ENCODE data around the gene UCMA. TPM values are rescaled to one million over a fixed set of nuclear protein-coding genes. Genes with fewer than 3 reads are reported as not detected.
"Not testable (repeated sequence)": the region's sequence is repeated elsewhere in the genome, so short reads cannot be mapped to it uniquely, and the experiment has no call there.

UCMA gene
- total RNA-seq, 1 donor from 2014 or later = not detected

DNA sequence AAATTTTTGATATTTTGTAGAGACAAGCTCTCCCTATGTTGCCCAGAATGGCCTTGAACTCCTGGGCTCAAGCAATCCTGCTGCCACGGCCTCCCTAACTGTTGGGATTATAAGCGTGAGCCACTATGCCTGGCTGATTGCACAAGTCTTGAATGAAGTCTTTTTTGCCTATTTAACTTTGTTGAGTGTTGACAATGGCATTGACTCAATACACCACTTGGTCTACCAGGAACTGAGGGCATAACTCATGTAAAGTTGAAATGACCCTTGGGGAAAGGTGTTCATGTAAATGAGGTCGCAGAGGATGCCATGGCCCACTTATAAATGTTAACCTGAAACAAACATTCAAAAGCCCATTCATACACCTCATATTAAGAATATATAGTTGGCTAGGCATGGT lies 7.4 kb upstream of the UCMA start:
- no peaks in the 10 kb centered on the region for H3K9me3 Mint-ChIP-seq (ENCODE audit: unreplicated experiment)

GRCh38 chr10:13239923-13240322 lies 5.7 kb upstream of the UCMA start:
- no peaks in the 10 kb centered on the region for H3K36me3 Mint-ChIP-seq (ENCODE audit: low read depth, unreplicated experiment)
- TF ChIP-seq, protein P1, sequence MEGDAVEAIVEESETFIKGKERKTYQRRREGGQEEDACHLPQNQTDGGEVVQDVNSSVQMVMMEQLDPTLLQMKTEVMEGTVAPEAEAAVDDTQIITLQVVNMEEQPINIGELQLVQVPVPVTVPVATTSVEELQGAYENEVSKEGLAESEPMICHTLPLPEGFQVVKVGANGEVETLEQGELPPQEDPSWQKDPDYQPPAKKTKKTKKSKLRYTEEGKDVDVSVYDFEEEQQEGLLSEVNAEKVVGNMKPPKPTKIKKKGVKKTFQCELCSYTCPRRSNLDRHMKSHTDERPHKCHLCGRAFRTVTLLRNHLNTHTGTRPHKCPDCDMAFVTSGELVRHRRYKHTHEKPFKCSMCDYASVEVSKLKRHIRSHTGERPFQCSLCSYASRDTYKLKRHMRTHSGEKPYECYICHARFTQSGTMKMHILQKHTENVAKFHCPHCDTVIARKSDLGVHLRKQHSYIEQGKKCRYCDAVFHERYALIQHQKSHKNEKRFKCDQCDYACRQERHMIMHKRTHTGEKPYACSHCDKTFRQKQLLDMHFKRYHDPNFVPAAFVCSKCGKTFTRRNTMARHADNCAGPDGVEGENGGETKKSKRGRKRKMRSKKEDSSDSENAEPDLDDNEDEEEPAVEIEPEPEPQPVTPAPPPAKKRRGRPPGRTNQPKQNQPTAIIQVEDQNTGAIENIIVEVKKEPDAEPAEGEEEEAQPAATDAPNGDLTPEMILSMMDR (IDR thresholded peaks at IDR 0.05; ENCODE audit: unreplicated experiment) = no peak
- no peaks in the 10 kb centered on the region for H3K27me3 Mint-ChIP-seq (ENCODE audit: unreplicated experiment)
- H3K4me3 Mint-ChIP-seq (ENCODE audit: unreplicated experiment) = no peak overlapping the region
- no peaks in the 10 kb centered on the region for H3K9me3 Mint-ChIP-seq (ENCODE audit: unreplicated experiment)
- no peak for DNase-seq (ENCODE audit: low spot score)
- no peak overlapping the region for H3K27ac Mint-ChIP-seq (ENCODE audit: unreplicated experiment)
- no peaks in the 10 kb centered on the region for H3K4me1 Mint-ChIP-seq (ENCODE audit: unreplicated experiment)

More for the DNA sequence above, 7.4 kb upstream of the UCMA start:
- no peak for DNase-seq (ENCODE audit: low spot score)
- no peaks in the 10 kb centered on the region for H3K27me3 Mint-ChIP-seq (ENCODE audit: unreplicated experiment)
- TF ChIP-seq, protein P1 (IDR thresholded peaks at IDR 0.05; ENCODE audit: unreplicated experiment) = no peak
- no peaks in the 10 kb centered on the region for H3K36me3 Mint-ChIP-seq (ENCODE audit: low read depth, unreplicated experiment)
- H3K4me3 Mint-ChIP-seq (ENCODE audit: unreplicated experiment) = no peak overlapping the region
- no peak overlapping the region for H3K27ac Mint-ChIP-seq (ENCODE audit: unreplicated experiment)
- no peaks in the 10 kb centered on the region for H3K4me1 Mint-ChIP-seq (ENCODE audit: unreplicated experiment)

DNA sequence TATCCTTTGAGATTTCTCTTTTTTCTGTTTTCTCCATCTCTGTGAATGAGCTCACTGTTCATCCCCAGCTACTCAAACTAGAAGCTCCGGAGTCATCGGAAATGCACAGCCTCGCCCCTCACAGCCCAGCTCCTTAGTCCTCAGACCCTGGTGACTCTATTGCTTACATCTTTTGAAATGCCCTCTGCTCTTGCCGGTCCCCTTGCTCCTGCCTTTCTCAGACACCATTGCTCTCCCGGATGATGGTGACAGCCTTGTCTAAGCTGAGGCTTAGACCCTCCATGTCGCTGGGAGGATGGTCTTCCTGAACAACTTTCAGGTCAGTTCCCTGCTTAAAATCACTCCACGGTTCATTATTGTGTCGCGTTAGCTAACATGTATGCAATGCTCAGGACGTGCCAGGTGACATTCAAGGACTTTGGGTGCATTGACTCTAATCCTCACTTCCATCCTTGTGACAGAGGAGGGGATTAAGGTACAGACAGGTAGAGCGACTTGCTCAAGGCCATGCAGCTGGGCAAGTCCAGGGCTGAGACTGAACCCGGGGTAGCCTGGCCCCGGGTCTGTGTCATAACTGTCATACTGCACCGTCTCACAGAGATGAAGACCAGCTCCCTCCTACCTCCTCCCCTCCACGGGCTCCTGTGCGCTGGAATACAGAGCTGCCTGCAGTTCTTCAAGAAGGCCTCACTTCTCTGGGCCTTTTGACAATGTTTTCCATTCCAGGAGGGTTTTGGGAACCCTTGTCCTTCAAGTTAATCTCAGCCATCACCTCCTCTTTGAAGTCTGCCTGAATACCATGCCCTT lies 4.3 kb upstream of the UCMA start:
- H3K9me3 Mint-ChIP-seq (ENCODE audit: unreplicated experiment) = no peaks in the 10 kb centered on the region
- no peak overlapping the region for H3K4me3 Mint-ChIP-seq (ENCODE audit: unreplicated experiment)
- H3K27me3 Mint-ChIP-seq (ENCODE audit: unreplicated experiment) = peaks cover 3% of the 10 kb centered on the region
- peaks cover 7% of the 10 kb centered on the region for H3K4me1 Mint-ChIP-seq (ENCODE audit: unreplicated experiment)
- H3K27ac Mint-ChIP-seq (ENCODE audit: unreplicated experiment) = no peak overlapping the region
- DNase-seq (ENCODE audit: low spot score) = no peak
- no peaks in the 10 kb centered on the region for H3K36me3 Mint-ChIP-seq (ENCODE audit: low read depth, unreplicated experiment)
- TF ChIP-seq, protein P1 (IDR thresholded peaks at IDR 0.05; ENCODE audit: unreplicated experiment) = no peak

DNA sequence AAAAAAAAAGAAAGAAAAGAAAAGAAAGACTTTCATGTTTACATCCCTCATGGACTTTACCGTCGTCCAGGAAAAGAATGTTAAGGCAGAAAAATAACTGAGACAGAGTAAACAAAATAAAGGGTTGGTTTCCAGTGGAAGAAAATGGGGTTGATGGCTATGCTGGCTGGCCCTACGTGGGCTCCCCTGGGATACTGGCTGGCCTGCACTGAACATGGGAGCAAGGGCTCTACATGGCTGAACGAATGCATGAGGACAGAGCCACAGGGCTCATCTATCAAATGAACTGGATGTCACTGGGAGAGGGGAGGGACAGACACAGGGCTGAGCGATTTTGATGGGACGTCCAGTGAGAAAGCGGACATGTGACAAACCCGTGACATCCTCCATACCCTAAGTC lies 2.5 kb upstream of the UCMA start:
- Mint-ChIP-seq H3K27me3 (ENCODE audit: unreplicated experiment) (peaks cover 3% of the 10 kb centered on the region), H3K36me3 (ENCODE audit: low read depth, unreplicated experiment) (no peaks in the 10 kb centered on the region), H3K4me3 (ENCODE audit: unreplicated experiment) (no peak overlapping the region), H3K27ac (ENCODE audit: unreplicated experiment) (no peak overlapping the region), H3K4me1 (ENCODE audit: unreplicated experiment) (peaks cover 7% of the 10 kb centered on the region), H3K9me3 (ENCODE audit: unreplicated experiment) (no peaks in the 10 kb centered on the region)
- TF ChIP-seq, protein P1 (IDR thresholded peaks at IDR 0.05; ENCODE audit: unreplicated experiment) = no peak
- no peak for DNase-seq (ENCODE audit: low spot score)

DNA sequence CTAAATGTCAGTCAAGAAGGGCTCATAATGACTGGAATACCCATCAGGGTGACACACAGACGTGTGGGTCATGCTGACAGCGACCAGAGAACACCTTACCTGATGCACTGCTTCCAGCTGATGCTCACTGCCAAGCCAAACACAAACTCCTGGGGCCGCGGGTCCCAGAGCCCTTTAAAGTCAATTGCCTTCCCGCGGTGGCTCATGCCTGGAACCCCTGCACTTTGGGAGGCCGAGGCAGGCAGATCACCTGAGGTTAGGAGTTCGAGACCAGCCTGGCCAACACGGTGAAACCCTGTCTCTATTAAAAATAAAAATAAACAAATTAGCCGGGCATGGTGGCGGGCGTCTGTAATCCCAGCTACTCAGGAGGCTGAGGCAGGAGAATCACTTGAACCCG lies 562 bp upstream of the UCMA start:
- not testable (repeated sequence) for H3K27ac Mint-ChIP-seq (ENCODE audit: unreplicated experiment); H3K27me3 Mint-ChIP-seq (ENCODE audit: unreplicated experiment); H3K4me1 Mint-ChIP-seq (ENCODE audit: unreplicated experiment); DNase-seq (ENCODE audit: low spot score); H3K36me3 Mint-ChIP-seq (ENCODE audit: low read depth, unreplicated experiment); H3K9me3 Mint-ChIP-seq (ENCODE audit: unreplicated experiment); H3K4me3 Mint-ChIP-seq (ENCODE audit: unreplicated experiment)
